Hematopoietic multipotent progenitor cell treated with erythropoietin and hydrocortisone succinate and interleukin-3 and kit ligand, for 6 days (in vitro differentiated cells): ENCODE results near the gene CALCOCO2.
"Not testable (repeated sequence)": the region's sequence is repeated elsewhere in the genome, so short reads cannot be mapped to it uniquely, and the experiment has no call there.

Source experiments
- DNase-seq: peaks from one replicate; pipeline ENCODE4 v3.0.0-alpha.2; 2015

CALCOCO2 gene

DNA sequence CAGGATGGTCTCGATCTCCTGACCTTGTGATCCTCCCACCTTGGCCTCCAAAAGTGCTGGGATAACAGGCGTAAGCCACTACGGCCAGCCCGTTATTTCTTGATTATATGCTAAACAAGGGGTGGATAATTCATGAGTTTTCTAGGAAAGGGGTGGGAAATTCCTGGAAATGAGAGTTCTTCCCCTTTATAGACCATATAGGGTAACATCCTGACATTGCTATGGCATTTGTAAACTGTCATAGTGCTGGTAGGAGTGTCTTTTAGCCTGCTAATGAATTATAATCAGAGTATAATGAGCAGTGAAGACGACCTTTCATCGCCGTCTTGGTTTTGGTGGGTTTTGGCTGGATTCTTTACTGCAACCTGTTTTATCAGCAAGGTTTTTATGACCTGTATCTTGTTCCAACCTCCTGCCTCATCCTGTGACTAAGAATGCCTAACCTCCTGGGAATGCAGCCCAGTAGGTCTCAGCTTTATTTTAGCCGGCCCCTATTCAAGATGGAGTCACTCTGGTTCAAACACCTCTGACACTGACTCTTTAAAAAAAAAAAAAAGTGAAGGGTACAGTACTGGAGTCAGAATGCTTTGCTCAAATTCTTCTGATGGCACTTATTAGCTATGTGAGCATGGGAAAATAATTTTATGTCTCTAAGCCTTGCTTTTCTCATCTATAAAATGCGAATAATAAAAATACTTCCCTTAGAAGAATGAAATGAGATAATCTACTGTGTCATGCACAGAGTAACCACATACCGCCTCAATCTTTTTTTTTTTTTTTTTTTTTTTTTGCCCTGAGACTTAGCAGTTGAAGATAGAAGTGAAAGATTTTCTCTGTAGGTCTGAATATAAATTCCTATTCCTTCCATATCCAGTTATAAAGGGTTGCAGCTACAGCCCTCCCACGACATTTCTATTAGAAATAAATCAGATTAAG lies 5.1 kb upstream of the CALCOCO2 start:
- DNase-seq = no peak

GRCh38 chr17:48831549-48831883 lies 681 bp downstream of the CALCOCO2 start:
- no peak for DNase-seq

DNA sequence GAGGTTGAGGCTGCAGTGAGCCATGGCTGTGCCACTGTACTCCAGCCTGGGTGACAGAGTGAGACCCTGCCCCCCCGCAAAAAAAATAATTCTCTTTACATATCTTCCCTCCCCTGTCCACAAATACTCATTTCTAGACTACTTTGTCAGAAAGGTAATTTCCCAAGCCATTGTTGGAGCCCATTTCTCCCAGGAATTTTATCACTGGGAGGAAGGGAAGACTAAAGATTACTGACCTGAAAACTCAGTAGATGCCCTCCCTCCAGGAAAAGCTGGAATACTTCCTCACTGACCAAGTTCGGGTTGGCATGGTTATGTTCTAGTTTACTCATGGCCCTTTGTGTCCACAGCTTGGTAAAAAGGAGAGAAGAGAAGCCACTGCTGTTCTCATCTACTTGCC lies 4.1 kb downstream of the CALCOCO2 start:
- DNase-seq = no peak

GRCh38 chr17:48835971-48836370 lies 5.1 kb downstream of the CALCOCO2 start:
- DNase-seq = peak; percentile 46

DNA sequence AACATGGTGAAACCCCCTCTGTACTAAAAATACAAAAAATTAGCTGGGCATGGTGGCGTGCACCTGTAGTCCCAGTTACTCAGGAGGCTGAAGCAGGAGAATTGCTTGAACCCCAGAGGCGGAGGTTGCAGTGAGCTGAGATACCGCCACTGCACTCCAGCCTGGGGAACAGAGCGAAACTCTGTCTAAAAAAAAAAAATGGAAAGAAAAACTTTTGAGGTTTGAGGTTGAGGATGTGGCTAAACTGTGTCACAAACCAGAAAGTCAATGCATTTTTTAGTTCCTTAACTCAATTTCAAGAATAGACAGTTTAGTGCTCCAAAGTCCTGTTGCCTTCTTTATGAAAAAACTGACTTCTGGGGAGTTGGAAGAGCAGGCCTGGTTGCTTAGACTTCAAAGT lies 6.6 kb downstream of the CALCOCO2 start:
- peak; percentile 47 for DNase-seq

DNA sequence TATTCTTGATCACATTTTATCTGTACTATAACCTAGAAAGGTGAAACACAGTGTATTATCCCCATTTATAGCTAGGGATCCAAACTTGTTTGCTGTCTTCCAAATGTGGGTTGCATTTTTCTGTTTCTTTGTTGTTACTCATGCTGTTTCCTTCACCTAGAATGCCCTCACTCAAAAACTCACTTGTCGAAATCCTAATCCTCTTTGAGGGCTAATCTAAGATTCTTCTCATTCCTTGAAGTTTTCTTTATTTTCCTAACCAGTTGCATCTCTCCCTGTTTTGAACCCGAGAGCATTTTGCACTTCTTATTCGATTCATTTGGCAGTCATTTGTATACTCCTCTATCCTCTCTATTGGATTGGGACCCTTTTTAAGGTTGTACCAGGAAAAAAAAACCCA lies 9.6 kb downstream of the CALCOCO2 start:
- DNase-seq = no peak

GRCh38 chr17:48841395-48841831 lies 10.6 kb downstream of the CALCOCO2 start:
- DNase-seq = peak; percentile 75

GRCh38 chr17:48842746-48843145 lies 11.9 kb downstream of the CALCOCO2 start:
- no peak for DNase-seq

GRCh38 chr17:48843187-48843900 lies 12.5 kb downstream of the CALCOCO2 start:
- DNase-seq = no peak

DNA sequence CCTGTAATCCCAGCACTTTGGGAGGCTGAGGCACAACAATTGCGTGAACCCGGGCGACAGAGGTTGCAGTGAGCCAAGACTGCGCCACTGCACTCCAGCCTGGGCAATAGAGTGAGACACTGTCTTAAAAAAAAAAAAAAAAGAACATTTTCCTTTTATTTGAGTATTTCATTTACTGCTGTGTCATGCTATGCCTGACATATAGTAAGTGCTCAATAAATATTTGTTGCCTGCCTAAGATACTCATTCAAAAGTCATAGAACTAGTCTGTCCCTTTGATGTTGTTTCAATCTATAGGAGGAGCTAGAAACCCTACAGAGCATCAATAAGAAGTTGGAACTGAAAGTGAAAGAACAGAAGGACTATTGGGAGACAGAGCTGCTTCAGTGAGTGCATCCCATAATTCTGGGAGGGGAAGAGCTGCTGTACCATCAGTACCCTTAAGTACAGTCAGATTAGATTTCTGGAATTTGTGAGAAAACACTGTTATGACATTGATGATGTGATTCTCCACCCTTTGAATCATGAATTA lies 20.0 kb downstream of the CALCOCO2 start:
- no peak for DNase-seq

DNA sequence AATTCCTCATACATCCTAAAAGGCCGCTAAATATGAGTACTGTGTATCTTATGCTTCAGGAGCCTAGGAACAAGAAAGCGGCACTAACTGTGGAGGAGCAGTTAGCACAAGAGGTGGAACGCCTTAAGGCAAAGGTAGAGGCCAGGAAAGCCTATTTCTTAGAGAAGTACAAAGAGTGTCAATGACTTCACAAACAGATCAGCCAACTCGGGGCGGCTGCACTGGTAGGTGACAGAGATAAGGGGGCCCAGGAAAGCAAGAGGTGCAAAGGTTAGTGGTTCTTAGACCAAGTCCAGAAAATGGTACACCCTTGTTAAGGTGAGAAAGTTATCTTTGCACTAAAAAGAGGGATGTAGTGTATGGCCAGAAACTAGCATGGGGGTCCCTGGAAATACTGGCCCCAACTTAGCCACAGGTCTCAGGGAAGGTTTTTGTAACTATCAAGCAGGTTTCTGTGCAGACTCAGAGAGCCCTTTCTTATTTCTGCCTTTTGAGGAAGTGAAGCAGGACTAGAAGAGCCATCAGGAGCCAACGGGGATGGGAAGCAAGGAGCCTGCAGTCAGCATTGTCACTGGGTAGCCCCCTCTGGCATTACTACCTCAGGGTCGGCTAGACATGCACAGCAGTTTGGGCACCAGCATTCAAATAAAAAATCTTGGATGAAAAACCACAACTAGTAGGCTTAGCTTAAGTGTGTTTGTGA lies 24.1 kb downstream of the CALCOCO2 start:
- DNase-seq = no peak

GRCh38 chr17:48856122-48856821 lies 25.4 kb downstream of the CALCOCO2 start:
- no peak for DNase-seq

GRCh38 chr17:48860034-48860433 lies 29.2 kb downstream of the CALCOCO2 start:
- DNase-seq = peak; percentile 37

GRCh38 chr17:48860456-48860855 lies 29.6 kb downstream of the CALCOCO2 start:
- no peak for DNase-seq

- no peak for DNase-seq
These were observed 38.2 kb downstream of the CALCOCO2 start for GRCh38 chr17:48868916-48869500.

DNA sequence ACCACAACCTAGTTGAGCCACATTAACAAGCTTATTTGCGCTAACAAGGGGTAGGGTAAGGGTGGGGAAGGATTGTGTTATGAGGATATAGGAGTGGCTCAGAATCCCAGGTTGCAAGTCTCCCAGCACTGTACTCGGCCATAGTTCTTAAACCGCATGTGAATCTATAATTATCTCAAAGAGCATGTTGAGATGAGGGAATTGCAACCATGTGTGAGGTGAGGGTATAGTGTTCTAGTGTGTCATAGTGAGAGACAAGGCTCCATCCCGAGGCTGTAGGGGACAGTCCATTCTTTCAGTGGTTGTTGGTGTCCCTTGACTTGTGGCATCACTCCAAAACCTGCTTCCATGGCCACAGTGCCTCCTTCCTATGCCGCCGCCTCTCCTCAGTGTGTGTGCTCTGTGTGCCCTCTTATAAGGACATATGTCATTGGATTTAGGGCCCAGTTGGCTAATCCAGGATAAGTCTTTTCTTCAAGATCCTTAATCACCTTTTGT lies 39.0 kb downstream of the CALCOCO2 start:
- no peak for DNase-seq

- DNase-seq = no peak
These were observed 40.3 kb downstream of the CALCOCO2 start for GRCh38 chr17:48871035-48871550.

- DNase-seq = no peak
These were observed 40.9 kb downstream of the CALCOCO2 start for GRCh38 chr17:48871551-48872351.

- DNase-seq = not testable (repeated sequence)
These were observed 41.6 kb downstream of the CALCOCO2 start for GRCh38 chr17:48872409-48872808.

- DNase-seq = no peak
These were observed 42.4 kb downstream of the CALCOCO2 start for GRCh38 chr17:48873209-48873608.
